CD4-positive, alpha-beta T cell (primary cell): Measurements from ENCODE around the gene DNAJC2. TPM values are rescaled to one million over a fixed set of nuclear protein-coding genes. Genes with fewer than 3 reads are reported as not detected.

ENCODE experiments used
- ATAC-seq: fragments of 200-7000 bp; cut with Tn5 transposase; one replicate; pipeline ENCODE4 v1.10.0; 2022; ENCODE audit warnings: mild to moderate bottlenecking; ENCODE audit not compliant: poor library complexity
- CTCF ChIA-PET: fragments of 350-600 bp; sonication (Branson Sonifier 250); formaldehyde crosslinking; loops from one replicate; lab custom pipeline; 2021; ENCODE audit warnings: antibody characterized with exemption, inconsistent platforms; lab: Charles Lee
- POLR2A ChIA-PET: fragments of 350-600 bp; sonication (Branson Sonifier 250); formaldehyde crosslinking; loops from one replicate; lab custom pipeline; 2021; ENCODE audit warnings: antibody characterized with exemption, inconsistent platforms; lab: Charles Lee
- DNase-seq, 14 experiments: peaks; one replicate each; pipeline ENCODE4 v3.0.0-alpha.2; 2013 to 2020; ENCODE audit warnings: mixed read lengths in 2 of 14
- H3K27ac ChIP-seq, 2 donors: one replicate each; pipeline versions ENCODE4 v1.5.1 to v1.7.0; 2013; ENCODE audit warnings: low read length in 2 of 2, low read depth in 1 of 2, mild to moderate bottlenecking in 1 of 2
- H3K27me3 ChIP-seq, 2 experiments: 1 replicate in 1 of 2; 2 replicates in 1 of 2; pipeline versions ENCODE4 v1.6.1 to v1.7.0; 2013; ENCODE audit warnings: low read length in 2 of 2, control low read depth in 1 of 2, mild to moderate bottlenecking in 1 of 2, moderate library complexity in 1 of 2; ENCODE audit not compliant: insufficient read depth in 2 of 2, control insufficient read depth in 1 of 2
- H3K36me3 ChIP-seq: one replicate; pipeline ENCODE4 v1.6.1; 2013; ENCODE audit warnings: low read length, control low read depth; ENCODE audit not compliant: insufficient read depth
- H3K4me1 ChIP-seq: one replicate; pipeline ENCODE4 v1.6.1; 2013; ENCODE audit warnings: low read length, control low read depth; ENCODE audit not compliant: insufficient read depth
- H3K4me3 ChIP-seq: one replicate; pipeline ENCODE4 v1.5.1; 2013; ENCODE audit warnings: mild to moderate bottlenecking, low read length, moderate library complexity
- H3K9me3 ChIP-seq, 2 experiments: 1 replicate in 1 of 2; 2 replicates in 1 of 2; pipeline versions ENCODE4 v1.6.1 to v1.7.0; 2013; ENCODE audit warnings: low read length in 2 of 2, mild to moderate bottlenecking in 2 of 2, control low read depth in 1 of 2, moderate library complexity in 1 of 2; ENCODE audit not compliant: control insufficient read depth in 1 of 2, insufficient read depth in 1 of 2
- H3K27ac Mint-ChIP-seq: one replicate; pipeline ENCODE4 v1.8.0; 2020; ENCODE audit warnings: mixed read lengths
- H3K27me3 Mint-ChIP-seq: one replicate; pipeline ENCODE4 v1.8.0; 2021; ENCODE audit warnings: mixed read lengths
- H3K36me3 Mint-ChIP-seq: one replicate; pipeline ENCODE4 v1.8.0; 2021; ENCODE audit warnings: low read depth, mixed read lengths
- H3K4me1 Mint-ChIP-seq: one replicate; pipeline ENCODE4 v1.8.0; 2021; ENCODE audit warnings: low read depth, mixed read lengths
- H3K4me3 Mint-ChIP-seq: one replicate; pipeline ENCODE4 v1.8.0; 2020; ENCODE audit warnings: mild to moderate bottlenecking, mixed read lengths
- H3K9me3 Mint-ChIP-seq: one replicate; pipeline ENCODE4 v1.8.0; 2020; ENCODE audit warnings: mixed read lengths
- CTCF ChIP-seq: fragments of 200-600 bp; IDR thresholded peaks from one replicate; pipeline ENCODE4 v1.8.0; 2022; ENCODE audit warnings: antibody characterized with exemption, mild to moderate bottlenecking
- intact Hi-C, 2 experiments: fragments of 100-400 bp; cut with DNase I in 1 of 2; cut with micrococcal nuclease in 1 of 2; formaldehyde crosslinking; loops; one replicate each; pipeline versions ENCODE4 v1.15.1 to v1.9.0; 2023 to 2025; cut with DNase I, micrococcal nuclease
- total RNA-seq, 174 experiments: library from RNA in 2 of 174; stranded (reverse) in 2 of 174; gene quantifications; one replicate each; pipeline ENCODE4 v1.2.3 and lab custom pipeline; 2021 to 2026

Gene DNAJC2
- total RNA-seq, 2 experiments from 2014 or later: 72.0 to 77.4 TPM

GRCh38 chr7:103316380-103316941, 28.1 kb downstream of the DNAJC2 start:
- H3K4me1 Mint-ChIP-seq: no peaks in the 10 kb centered on the region
- no peaks in the 10 kb centered on the region for H3K4me1 ChIP-seq
- no peaks in the 10 kb centered on the region for H3K9me3 ChIP-seq
- no peaks in the 10 kb centered on the region for H3K27me3 Mint-ChIP-seq
- DNase-seq: no peak
- no peak overlapping the region for H3K27ac ChIP-seq
- ChIA-PET CTCF (interaction anchor here (1.9 kb wide), 1 partner anchor 11 kb away, joined by 4 read pairs; no protein-coding TSS in a partner anchor), POLR2A (no interaction called here)
- H3K36me3 Mint-ChIP-seq: peaks cover 91% of the 10 kb centered on the region
- no peak for ATAC-seq
- H3K4me3 ChIP-seq: no peak overlapping the region
- H3K4me3 Mint-ChIP-seq: no peak overlapping the region
- no peak overlapping the region for H3K27ac Mint-ChIP-seq
- no peaks in the 10 kb centered on the region for H3K27me3 ChIP-seq
- peaks cover 93% of the 10 kb centered on the region for H3K36me3 ChIP-seq
- intact Hi-C loops: loop anchor here in 1 of 2 experiments (5.0 kb wide), 1 partner anchor 1776 kb away; no protein-coding TSS in a partner anchor
- H3K9me3 Mint-ChIP-seq: no peaks in the 10 kb centered on the region
- TF ChIP-seq CTCF: no peak

DNA sequence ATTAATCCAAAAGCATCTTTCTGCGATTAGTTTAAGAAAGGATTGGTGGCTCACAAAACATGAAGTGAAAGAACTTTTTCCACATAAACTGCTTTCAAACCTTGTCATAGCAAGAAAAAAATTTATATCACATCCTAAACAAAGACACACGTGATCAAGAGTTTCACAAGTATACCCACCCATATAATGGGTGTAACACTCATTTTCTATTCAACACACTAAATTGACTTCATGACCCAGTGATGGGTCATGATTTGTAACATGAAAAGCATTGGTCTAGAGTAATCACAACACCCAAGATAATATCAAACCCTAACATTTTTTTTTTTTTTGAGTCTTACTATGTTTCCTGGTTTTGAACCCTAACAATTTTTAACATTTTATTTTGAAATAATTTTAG, 29.7 kb downstream of the DNAJC2 start:
- CTCF ChIA-PET: interaction anchor here (1.9 kb wide), 1 partner anchor 13 kb away, joined by 4 read pairs; no protein-coding TSS in a partner anchor
- H3K27me3 Mint-ChIP-seq: no peaks in the 10 kb centered on the region
- H3K4me1 Mint-ChIP-seq: no peaks in the 10 kb centered on the region
- POLR2A ChIA-PET: no interaction called here
- no peaks in the 10 kb centered on the region for H3K9me3 Mint-ChIP-seq
- no peak for TF ChIP-seq CTCF
- Histone ChIP-seq H3K27ac (no peak overlapping the region), H3K9me3 (no peaks in the 10 kb centered on the region), H3K4me1 (no peaks in the 10 kb centered on the region), H3K36me3 (peaks cover 96% of the 10 kb centered on the region), H3K27me3 (no peaks in the 10 kb centered on the region), H3K4me3 (no peak overlapping the region)
- H3K27ac Mint-ChIP-seq: no peak overlapping the region
- H3K4me3 Mint-ChIP-seq: no peak overlapping the region
- peaks cover 98% of the 10 kb centered on the region for H3K36me3 Mint-ChIP-seq
- DNase-seq (no peak), ATAC-seq (no peak)
- intact Hi-C loops: loop anchor here in 1 of 2 experiments (5.0 kb wide), 1 partner anchor 1777 kb away; no protein-coding TSS in a partner anchor

- Histone ChIP-seq H3K4me3 (no peak overlapping the region), H3K27ac (no peak overlapping the region), H3K9me3 (no peaks in the 10 kb centered on the region), H3K27me3 (no peaks in the 10 kb centered on the region), H3K36me3 (peaks cover 97% of the 10 kb centered on the region), H3K4me1 (peaks cover 4% of the 10 kb centered on the region)
- intact Hi-C loops: no loop called here
- H3K4me3 Mint-ChIP-seq: no peak overlapping the region
- ChIA-PET POLR2A (interaction anchor here (1.4 kb wide), 1 partner anchor 10 kb away, joined by 3 read pairs; the partner anchor contains the start of gene PMPCB), CTCF (no interaction called here)
- H3K27ac Mint-ChIP-seq: peak overlapping the region; percentile 34
- ATAC-seq (no peak), DNase-seq (no peak)
- no peaks in the 10 kb centered on the region for H3K9me3 Mint-ChIP-seq
- TF ChIP-seq CTCF: no peak
- peaks cover 24% of the 10 kb centered on the region for H3K4me1 Mint-ChIP-seq
- peaks cover 91% of the 10 kb centered on the region for H3K36me3 Mint-ChIP-seq
- H3K27me3 Mint-ChIP-seq: no peaks in the 10 kb centered on the region
Observed at GRCh38 chr7:103307503-103308231, 36.9 kb downstream of the DNAJC2 start.
